ENCODE measurements around the gene SEMA3A. TPM values are rescaled to one million over a fixed set of nuclear protein-coding genes. Genes with fewer than 3 reads are reported as not detected.

The SEMA3A gene
- total RNA-seq, 1 experiment from 2014 or later: 43.3 TPM

- ATAC-seq: no peak
- CTCF ChIA-PET: no interaction called here
- POLR2A ChIA-PET: no interaction called here
- DNase-seq (ENCODE audit: low read depth, low spot score): no peak
- Histone ChIP-seq H3K9me3 (ENCODE audit: control insufficient read depth, insufficient read depth, low read depth, low read length) (no peaks in the 10 kb centered on the region), H3K4me3 (ENCODE audit: low read depth in 2 of 2, low read length in 2 of 2) (no peak overlapping the region), H3K27ac (ENCODE audit: low read length) (no peak overlapping the region), H3K27me3 (ENCODE audit: control insufficient read depth, insufficient read depth, low read length) (no peaks in the 10 kb centered on the region), H3K36me3 (ENCODE audit: control insufficient read depth, insufficient read depth, low read length) (no peaks in the 10 kb centered on the region), H3K4me1 (ENCODE audit: control insufficient read depth, insufficient read depth, low read length) (peaks cover 2% of the 10 kb centered on the region)
- no peak for TF ChIP-seq CTCF (IDR thresholded peaks at IDR 0.05)
- TF ChIP-seq SIN3A (IDR thresholded peaks at IDR 0.05; ENCODE audit: borderline replicate concordance, insufficient read depth, low read depth, low read length): no peak
- TF ChIP-seq REST (IDR thresholded peaks at IDR 0.05; ENCODE audit: insufficient read depth in 1 of 2, low read depth in 2 of 2, low read length in 1 of 2): no peak
- TF ChIP-seq POLR2AphosphoS5 (IDR thresholded peaks at IDR 0.05; ENCODE audit: low read depth, low read length): no peak
- TF ChIP-seq TCF7L2 (IDR thresholded peaks at IDR 0.05; ENCODE audit: low read depth, low read length): no peak
- in situ Hi-C loops (cut with HindIII; ENCODE audit: low pct_unique_long_range_greater_than_20kb, low sequenced_read_pairs): no loop called here
- BruUV-seq (replicated peaks): no TSS peak
- intact Hi-C loops (cut with micrococcal nuclease; ENCODE audit: unreplicated experiment): no loop called here
Measured at GRCh38 chr7:84137812-84138211, 56.8 kb downstream of the SEMA3A start.

DNA sequence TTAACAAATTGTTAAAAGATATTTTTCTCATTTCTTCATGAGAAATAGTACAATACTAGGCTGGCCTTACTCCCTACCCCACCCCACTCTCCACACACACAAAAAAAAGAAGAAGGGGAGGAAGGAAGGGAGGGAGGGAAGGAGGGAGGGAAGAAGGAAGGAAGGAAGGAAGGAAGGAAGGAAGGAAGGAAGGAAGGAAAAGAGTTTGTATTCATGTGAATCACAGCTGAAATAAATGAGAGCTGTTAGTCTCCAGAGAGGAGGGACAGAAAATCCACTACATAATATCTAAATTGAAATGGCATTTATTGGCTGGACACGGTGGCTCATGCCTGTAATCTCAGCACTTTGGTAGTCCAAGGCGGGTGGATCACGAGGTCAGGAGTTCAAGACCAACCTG is 57.8 kb downstream of the SEMA3A start:
- POLR2A ChIA-PET: no interaction called here

More for the DNA sequence above, 57.8 kb downstream of the SEMA3A start:
- TF ChIP-seq TCF7L2 (IDR thresholded peaks at IDR 0.05; ENCODE audit: low read depth, low read length) (no peak), POLR2AphosphoS5 (IDR thresholded peaks at IDR 0.05; ENCODE audit: low read depth, low read length) (no peak), SIN3A (IDR thresholded peaks at IDR 0.05; ENCODE audit: borderline replicate concordance, insufficient read depth, low read depth, low read length) (no peak), CTCF (IDR thresholded peaks at IDR 0.05) (no peak), REST (IDR thresholded peaks at IDR 0.05; ENCODE audit: insufficient read depth in 1 of 2, low read depth in 2 of 2, low read length in 1 of 2) (no peak)
- in situ Hi-C loops (cut with HindIII; ENCODE audit: low pct_unique_long_range_greater_than_20kb, low sequenced_read_pairs) (no loop called here), intact Hi-C loops (cut with micrococcal nuclease; ENCODE audit: unreplicated experiment) (no loop called here)
- Histone ChIP-seq H3K9me3 (ENCODE audit: control insufficient read depth, insufficient read depth, low read depth, low read length) (no peaks in the 10 kb centered on the region), H3K4me1 (ENCODE audit: control insufficient read depth, insufficient read depth, low read length) (peaks cover 2% of the 10 kb centered on the region; the same call in 1 of the 2 replicates), H3K4me3 (ENCODE audit: low read depth in 2 of 2, low read length in 2 of 2) (no peak overlapping the region), H3K27me3 (ENCODE audit: control insufficient read depth, insufficient read depth, low read length) (no peaks in the 10 kb centered on the region), H3K27ac (ENCODE audit: low read length) (no peak overlapping the region), H3K36me3 (ENCODE audit: control insufficient read depth, insufficient read depth, low read length) (no peaks in the 10 kb centered on the region)
- CTCF ChIA-PET: no interaction called here
- ATAC-seq (no peak), DNase-seq (ENCODE audit: low read depth, low spot score) (no peak)
- BruUV-seq (replicated peaks): no TSS peak

Data from Panc1 (cell line).